HG03135 (cell line): Measurements from ENCODE around the gene DYRK1A.

ENCODE experiments used
- ATAC-seq: cut with Tn5 transposase; IDR thresholded peaks from one replicate; pipeline ENCODE4 v1.9.1; 2021; ENCODE audit warnings: mild to moderate bottlenecking, moderate library complexity; ENCODE audit not compliant: unreplicated experiment

Gene DYRK1A

GRCh38 chr21:37443683-37444082 lies 77.1 kb downstream of the DYRK1A start:
- no peak for ATAC-seq

- ATAC-seq, result no peak
Observed at GRCh38 chr21:37445228-37445627, 78.7 kb downstream of the DYRK1A start.

- ATAC-seq, result no peak
Observed at GRCh38 chr21:37446552-37446951, 80.0 kb downstream of the DYRK1A start.

GRCh38 chr21:37447288-37447936 lies 80.8 kb downstream of the DYRK1A start:
- ATAC-seq, result no peak

- no peak for ATAC-seq
Observed at GRCh38 chr21:37449302-37449937, 82.8 kb downstream of the DYRK1A start.

- no peak for ATAC-seq
Observed at GRCh38 chr21:37450445-37450941, 83.9 kb downstream of the DYRK1A start.

- no peak for ATAC-seq
Observed at GRCh38 chr21:37451446-37451845, 84.9 kb downstream of the DYRK1A start.

- no peak for ATAC-seq
Observed at GRCh38 chr21:37452227-37452626, 85.7 kb downstream of the DYRK1A start.

- no peak for ATAC-seq
Observed at GRCh38 chr21:37453350-37453749, 86.8 kb downstream of the DYRK1A start.

GRCh38 chr21:37454869-37455503 lies 88.4 kb downstream of the DYRK1A start:
- no peak for ATAC-seq

GRCh38 chr21:37455504-37455911 lies 88.9 kb downstream of the DYRK1A start:
- ATAC-seq, result no peak

- ATAC-seq, result no peak
Observed at GRCh38 chr21:37458669-37459276, 92.2 kb downstream of the DYRK1A start.

GRCh38 chr21:37459575-37459974 lies 93.0 kb downstream of the DYRK1A start:
- no peak for ATAC-seq

GRCh38 chr21:37460196-37460595 lies 93.6 kb downstream of the DYRK1A start:
- no peak for ATAC-seq

GRCh38 chr21:37461479-37461878 lies 94.9 kb downstream of the DYRK1A start:
- ATAC-seq, result no peak

- ATAC-seq, result no peak
Observed at GRCh38 chr21:37462087-37462861, 95.7 kb downstream of the DYRK1A start.

GRCh38 chr21:37463083-37463801 lies 96.7 kb downstream of the DYRK1A start:
- no peak for ATAC-seq

GRCh38 chr21:37467082-37467481 lies 100.5 kb downstream of the DYRK1A start:
- ATAC-seq, result no peak

- no peak for ATAC-seq
Observed at GRCh38 chr21:37468909-37469308, 102.3 kb downstream of the DYRK1A start.

GRCh38 chr21:37469441-37469840 lies 102.9 kb downstream of the DYRK1A start:
- no peak for ATAC-seq
